Jurkat, Clone E6-1 (cell line): ENCODE measurements around the gene TMEM208.
A peak's percentile ranks its signal among the peaks of the same experiment; 100 is the strongest.

Experiments
- DNase-seq: peaks from one replicate; pipeline ENCODE4 v3.0.0-alpha.2; 2011; ENCODE audit warnings: low read depth, low spot score
- H3K4me3 ChIP-seq: 2 replicates; pipeline ENCODE4 v1.5.1; 2011; ENCODE audit warnings: mild to moderate bottlenecking, low read length, control low read depth, moderate library complexity

The TMEM208 gene

DNA sequence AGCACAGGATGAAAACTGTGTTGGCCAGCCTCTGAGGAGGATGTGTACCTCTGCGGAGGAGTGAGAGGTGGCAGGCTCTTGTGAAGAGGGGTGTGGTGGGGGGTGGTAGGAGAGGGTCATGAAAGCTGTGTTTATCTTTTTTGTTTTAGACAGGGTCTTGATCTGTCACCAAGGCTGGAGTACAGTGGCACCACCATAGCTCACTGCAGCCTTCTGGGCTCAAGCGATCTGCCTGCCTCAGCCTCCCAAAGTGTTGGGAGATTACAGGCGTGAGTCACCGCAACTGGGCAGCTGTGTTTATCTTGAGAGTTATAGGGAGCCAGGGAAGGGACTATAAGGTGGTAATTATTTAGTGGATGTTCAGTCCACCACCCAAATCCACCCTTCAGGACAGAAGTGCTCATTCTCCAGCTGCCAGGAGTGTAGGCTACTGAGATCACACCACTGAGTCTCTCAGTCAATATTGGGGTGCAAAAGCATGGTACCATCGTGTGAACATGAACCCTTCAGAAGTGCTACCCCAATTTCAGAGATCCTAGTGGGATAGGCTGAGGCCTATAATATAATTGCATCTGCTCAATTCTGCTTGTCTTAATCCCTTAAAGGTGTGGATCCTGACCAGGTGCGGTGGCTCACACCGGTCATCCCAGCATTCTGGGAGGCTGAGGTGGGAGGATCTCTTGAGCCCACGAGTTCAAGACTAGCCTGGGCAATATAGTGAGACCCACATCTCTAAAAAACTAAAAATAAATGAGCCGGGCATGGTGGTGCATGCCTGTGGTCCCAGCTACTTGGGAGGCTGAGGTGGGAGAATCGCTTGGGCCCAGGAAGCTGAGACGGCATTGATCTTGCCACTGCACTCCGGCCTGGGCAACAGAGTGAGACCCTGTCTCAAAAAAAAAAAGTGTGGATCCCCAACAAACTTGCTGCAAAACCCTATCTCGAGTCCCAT lies 36.2 kb upstream of the TMEM208 start:
- no peak for DNase-seq

DNA sequence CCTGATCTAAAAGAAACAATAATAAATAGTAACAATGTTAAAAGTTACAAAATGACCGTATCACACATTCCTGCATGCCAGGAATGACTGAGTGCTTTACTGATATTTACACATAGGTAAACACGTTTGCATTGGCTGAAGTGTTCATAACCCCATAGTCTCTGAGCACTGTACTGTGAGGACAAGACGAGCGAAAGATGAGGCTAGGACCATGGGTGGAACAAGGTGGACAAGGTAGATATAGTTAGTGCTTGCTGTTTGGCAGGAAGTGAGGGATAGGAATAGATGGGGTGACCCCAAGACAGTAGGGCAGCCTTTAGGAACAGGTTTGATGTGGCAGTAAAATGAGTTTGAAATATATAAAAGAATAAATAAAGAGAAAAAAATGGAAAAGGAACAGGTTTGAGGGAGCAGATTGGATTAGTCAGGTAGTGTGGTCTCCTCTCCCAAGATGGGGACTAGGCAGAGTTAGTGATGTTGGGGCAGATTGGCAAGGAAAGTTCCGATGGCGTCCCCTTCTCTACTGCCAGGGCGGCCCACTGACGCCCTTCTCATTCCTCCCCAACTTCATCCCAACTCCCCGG lies 35.4 kb upstream of the TMEM208 start:
- peak overlapping the region; percentile 100 for H3K4me3 ChIP-seq
- DNase-seq: no peak

More for the DNA sequence above, 36.2 kb upstream of the TMEM208 start:
- no peak overlapping the region for H3K4me3 ChIP-seq

DNA sequence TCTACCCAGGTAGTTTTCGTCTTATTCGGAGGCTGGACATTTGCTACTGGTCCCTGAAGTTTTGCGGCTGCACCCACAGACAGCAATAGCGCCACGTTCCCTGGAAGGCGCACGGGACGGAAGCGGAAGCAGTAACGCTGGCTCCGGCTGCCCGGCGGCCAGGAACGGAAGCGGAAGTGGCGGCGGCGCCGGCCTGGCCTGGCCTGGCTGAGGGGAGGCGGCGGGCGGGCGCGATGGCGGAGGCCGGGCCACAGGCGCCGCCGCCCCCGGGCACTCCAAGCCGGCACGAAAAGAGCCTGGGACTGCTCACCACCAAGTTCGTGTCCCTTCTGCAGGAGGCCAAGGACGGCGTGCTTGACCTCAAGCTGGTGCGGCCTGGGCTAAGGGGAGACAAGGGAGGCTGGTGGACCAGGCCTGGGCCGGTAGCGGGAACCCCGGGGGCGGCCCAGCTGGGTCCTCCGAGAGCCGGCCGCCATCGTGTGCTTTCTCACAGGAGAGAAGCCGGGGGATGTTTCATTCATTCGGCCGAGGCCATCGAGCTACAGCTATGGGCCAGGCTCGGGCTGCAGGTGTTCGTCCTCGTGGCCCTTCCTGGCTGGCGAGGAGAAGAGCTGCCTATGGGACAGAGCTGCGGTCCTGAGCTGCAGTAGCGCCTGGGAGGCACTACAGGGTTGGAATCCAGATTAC lies 34.8 kb upstream of the TMEM208 start, which contains the start of gene E2F4:
Gene E2F4, plus strand, starts transcription at position 161 of the 687 bp plus-strand sequence. Its CDS starts 73 bp downstream, at position 234.
- H3K4me3 ChIP-seq: peak within 1 kb of the TSS; percentile 100
- DNase-seq: peak; percentile 88

- peak overlapping the region; percentile 100 for H3K4me3 ChIP-seq
- no peak for DNase-seq
Observed at GRCh38 chr16:67192781-67193361, 34.1 kb upstream of the TMEM208 start.

GRCh38 chr16:67193536-67193935 lies 33.4 kb upstream of the TMEM208 start:
- peak overlapping the region; percentile 100 for H3K4me3 ChIP-seq
- no peak for DNase-seq

GRCh38 chr16:67194260-67194659 lies 32.7 kb upstream of the TMEM208 start:
- no peak overlapping the region for H3K4me3 ChIP-seq
- no peak for DNase-seq

DNA sequence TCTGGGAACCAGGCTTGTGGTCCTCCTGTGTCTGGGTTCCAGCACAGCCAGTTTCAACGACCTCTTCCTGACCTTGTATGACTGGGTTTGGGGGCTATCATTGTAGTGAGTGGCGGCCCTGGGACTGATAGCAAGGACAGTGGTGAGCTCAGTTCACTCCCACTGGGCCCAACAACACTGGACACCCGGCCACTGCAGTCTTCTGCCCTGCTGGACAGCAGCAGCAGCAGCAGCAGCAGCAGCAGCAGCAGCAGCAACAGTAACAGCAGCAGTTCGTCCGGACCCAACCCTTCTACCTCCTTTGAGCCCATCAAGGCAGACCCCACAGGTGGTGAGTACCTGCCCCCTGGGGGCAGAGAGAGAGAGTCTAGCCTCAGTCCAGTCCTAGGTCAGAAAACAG lies 31.3 kb upstream of the TMEM208 start:
- no peak overlapping the region for H3K4me3 ChIP-seq

GRCh38 chr16:67196881-67197280 lies 30.0 kb upstream of the TMEM208 start:
- no peak for DNase-seq
- no peak overlapping the region for H3K4me3 ChIP-seq

More for the DNA sequence above, 31.3 kb upstream of the TMEM208 start:
- DNase-seq: no peak

DNA sequence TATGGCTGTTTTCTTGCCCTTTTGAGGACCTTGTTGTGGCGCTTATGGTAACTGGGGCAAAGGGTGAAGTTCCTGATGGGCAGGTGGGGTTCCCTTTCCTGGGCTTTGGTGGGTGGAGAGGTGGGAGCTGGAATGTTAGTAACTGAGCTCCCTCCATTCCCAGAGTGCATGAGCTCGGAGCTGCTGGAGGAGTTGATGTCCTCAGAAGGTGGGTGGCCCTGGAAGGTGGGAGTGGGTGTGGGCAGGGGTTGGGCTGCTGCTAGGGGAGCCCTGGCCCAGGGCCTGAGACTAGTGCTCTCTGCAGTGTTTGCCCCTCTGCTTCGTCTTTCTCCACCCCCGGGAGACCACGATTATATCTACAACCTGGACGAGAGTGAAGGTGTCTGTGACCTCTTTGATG lies 29.2 kb upstream of the TMEM208 start:
- no peak for DNase-seq
- H3K4me3 ChIP-seq: no peak overlapping the region

- DNase-seq: peak; percentile 25
- H3K4me3 ChIP-seq: no peak overlapping the region
Observed at GRCh38 chr16:67198238-67198734, 28.6 kb upstream of the TMEM208 start.

DNA sequence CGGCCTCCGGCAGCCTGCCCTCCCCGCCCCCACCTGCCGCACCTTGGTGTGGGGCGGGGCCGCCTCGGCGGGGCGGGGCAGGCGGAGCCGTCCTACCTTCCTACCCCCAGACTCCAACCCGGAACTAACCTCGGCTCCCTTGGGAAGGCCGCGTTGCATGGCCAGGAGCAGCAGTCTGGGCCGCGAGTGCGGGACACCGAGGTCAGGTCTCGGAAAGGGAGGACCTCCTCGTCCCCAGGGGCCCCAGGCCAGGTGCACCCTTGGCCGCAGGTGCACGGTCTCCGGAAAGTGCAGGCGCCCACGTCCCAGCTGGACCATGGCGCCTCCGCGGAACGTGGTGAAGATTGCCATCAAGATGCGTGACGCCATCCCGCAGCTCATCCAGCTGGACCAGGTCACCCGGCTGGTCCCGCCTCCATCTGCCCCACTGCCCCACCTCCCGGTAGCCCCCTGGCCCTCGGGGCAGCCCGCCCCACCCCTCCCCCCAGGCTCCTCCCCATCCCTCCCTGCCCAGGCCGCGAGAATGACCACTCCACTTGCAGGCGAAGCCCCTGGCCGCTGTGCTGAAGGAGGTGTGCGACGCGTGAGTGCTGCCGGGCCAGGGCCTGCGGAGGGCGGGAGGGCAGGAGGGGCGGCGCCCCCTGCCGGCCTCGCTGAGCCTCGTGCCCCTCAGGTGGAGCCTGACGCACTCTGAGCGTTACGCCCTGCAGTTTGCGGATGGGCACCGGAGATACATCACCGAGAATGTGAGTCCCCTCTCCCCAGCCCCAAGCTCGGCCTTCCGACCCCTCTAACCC lies 27.7 kb upstream of the TMEM208 start, which contains the start of gene ELMO3:
Gene ELMO3, plus strand, starts transcription at position 121 of the 797 bp plus-strand sequence. Its CDS starts 196 bp downstream, at position 317.
- no peak within 1 kb of the TSS for H3K4me3 ChIP-seq
- no peak for DNase-seq

- H3K4me3 ChIP-seq: no peak overlapping the region
- no peak for DNase-seq
Observed at GRCh38 chr16:67199808-67200198, 27.1 kb upstream of the TMEM208 start.

- no peak for DNase-seq
Observed at GRCh38 chr16:67200491-67200890, 26.4 kb upstream of the TMEM208 start.

GRCh38 chr16:67201411-67202345 lies 25.3 kb upstream of the TMEM208 start:
- DNase-seq: no peak
- no peak overlapping the region for H3K4me3 ChIP-seq

More at GRCh38 chr16:67200491-67200890, 26.4 kb upstream of the TMEM208 start:
- no peak overlapping the region for H3K4me3 ChIP-seq

DNA sequence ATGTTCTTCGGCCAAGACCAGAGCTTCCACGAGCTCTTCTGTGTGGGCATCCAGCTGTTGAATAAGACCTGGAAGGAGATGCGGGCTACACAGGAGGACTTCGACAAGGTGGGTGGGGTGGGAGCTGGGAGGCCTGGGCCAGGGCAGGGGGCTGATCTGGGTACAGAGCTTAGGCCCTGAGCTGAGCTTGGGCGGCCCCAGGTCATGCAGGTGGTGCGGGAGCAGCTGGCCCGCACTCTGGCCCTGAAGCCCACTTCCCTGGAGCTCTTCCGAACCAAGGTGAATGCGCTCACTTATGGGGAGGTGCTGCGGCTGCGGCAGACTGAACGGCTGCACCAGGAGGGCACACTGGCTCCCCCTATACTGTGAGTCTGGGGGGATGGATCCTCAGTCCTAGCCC lies 24.5 kb upstream of the TMEM208 start:
- DNase-seq: no peak
- H3K4me3 ChIP-seq: no peak overlapping the region

DNA sequence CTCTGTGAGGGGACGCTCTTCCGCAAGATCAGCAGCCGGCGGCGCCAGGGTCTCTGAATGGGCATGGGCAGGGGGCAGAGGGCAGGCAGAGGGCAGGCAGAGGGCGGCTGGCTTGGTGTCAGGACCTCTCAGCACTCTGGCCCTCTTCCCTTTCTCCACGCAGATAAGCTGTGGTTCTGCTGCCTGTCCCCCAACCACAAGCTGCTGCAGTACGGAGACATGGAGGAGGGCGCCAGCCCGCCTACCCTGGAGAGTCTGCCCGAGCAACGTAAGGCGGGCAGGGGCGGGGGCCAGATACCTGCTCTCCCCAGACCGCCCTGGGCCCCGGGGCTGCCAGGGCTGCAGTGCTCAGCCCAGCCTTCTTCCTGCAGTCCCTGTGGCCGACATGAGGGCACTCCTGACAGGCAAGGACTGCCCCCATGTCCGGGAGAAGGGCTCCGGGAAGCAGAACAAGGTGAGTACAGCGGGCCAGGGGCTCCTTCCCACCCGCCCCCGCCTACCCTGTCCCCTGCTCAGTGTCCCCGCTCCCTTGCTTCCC lies 23.9 kb upstream of the TMEM208 start:
- no peak for DNase-seq
- no peak overlapping the region for H3K4me3 ChIP-seq

DNA sequence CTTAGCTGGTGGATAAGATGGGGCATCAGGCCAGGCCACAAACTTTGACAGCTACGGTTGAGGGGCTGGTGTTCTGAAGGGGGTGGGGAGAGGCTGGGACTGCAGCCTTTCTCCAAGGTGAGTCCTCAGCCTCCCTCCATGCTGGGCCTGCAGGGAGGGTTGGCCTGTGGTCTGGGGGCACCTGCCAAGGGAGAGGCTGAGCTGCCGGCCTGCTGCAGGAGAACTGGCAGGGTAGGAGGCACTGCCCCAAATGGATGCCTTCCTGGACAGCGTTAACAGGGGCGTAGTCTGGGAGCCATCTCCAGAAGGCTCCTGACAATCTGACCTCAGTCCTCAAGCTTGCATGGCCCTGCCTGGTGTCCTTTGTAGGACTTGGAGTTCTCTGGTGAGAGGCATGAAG lies 22.9 kb upstream of the TMEM208 start:
- H3K4me3 ChIP-seq: no peak overlapping the region
- no peak for DNase-seq
